IPS DF 6.9 (cell line): Measurements from ENCODE around the gene ZC2HC1C.

ENCODE experiments used
- DNase-seq: peaks from one replicate; pipeline ENCODE4 v3.0.0-alpha.2; 2013; ENCODE audit warnings: low read depth, low spot score
- H3K27ac ChIP-seq: one replicate; pipeline ENCODE4 v1.5.1; 2013; ENCODE audit warnings: low read length, control low read depth
- H3K27me3 ChIP-seq: 2 replicates; pipeline ENCODE4 v1.6.1; 2013; ENCODE audit warnings: mild to moderate bottlenecking, low read length; ENCODE audit not compliant: control insufficient read depth, insufficient read depth
- H3K36me3 ChIP-seq: 2 replicates; pipeline ENCODE4 v1.6.1; 2013; ENCODE audit warnings: low read length; ENCODE audit not compliant: control insufficient read depth, insufficient read depth
- H3K4me1 ChIP-seq: 2 replicates; pipeline ENCODE4 v1.6.1; 2013; ENCODE audit warnings: low read length; ENCODE audit not compliant: control insufficient read depth, insufficient read depth
- H3K4me3 ChIP-seq: 2 replicates; pipeline ENCODE4 v1.5.1; 2013; ENCODE audit warnings: mild to moderate bottlenecking, low read length
- H3K9me3 ChIP-seq: 2 replicates; pipeline ENCODE4 v1.6.1; 2013; ENCODE audit warnings: low read length, inconsistent platforms; ENCODE audit not compliant: control insufficient read depth, insufficient read depth
- WGBS: extraction: QIAGEN DNeasy Blood & Tissue Kit; methylation state at CpG from one replicate; pipeline ENCODE4 v1.1.7; 2013; ENCODE audit warnings: mixed read lengths, missing lambda C conversion rate; ENCODE audit not compliant: insufficient read length, insufficient coverage; 5-methylcytosine and 5-hydroxymethylcytosine counted together

The ZC2HC1C gene, protein sequence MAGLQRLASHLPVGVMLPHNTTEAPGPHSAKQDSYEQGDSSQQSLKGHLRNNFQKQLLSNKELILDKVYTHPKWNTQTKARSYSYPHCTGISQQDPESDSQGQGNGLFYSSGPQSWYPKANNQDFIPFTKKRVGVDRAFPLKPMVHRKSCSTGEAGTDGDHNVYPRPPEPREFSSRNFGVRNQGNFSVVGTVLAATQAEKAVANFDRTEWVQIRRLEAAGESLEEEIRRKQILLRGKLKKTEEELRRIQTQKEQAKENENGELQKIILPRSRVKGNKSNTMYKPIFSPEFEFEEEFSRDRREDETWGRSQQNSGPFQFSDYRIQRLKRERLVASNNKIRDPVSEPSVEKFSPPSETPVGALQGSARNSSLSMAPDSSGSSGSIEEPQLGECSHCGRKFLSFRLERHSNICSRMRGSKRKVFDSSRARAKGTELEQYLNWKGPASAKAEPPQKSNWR

GRCh38 chr14:75069121-75069810 lies at the start of gene ZC2HC1C:
TSS of gene ZC2HC1C (plus strand) at chr14:75069641. CDS start at chr14:75070574, 933 bp downstream.
- no CpG with 5 or more reads among the region's 58 CpGs for WGBS
- Histone ChIP-seq H3K27me3 (no peaks in the 10 kb centered on the region), H3K4me3 (peak within 1 kb of the TSS; percentile 59; the same call in 1 of the 2 replicates), H3K27ac (no peak within 1 kb of the TSS), H3K9me3 (no peaks in the 10 kb centered on the region), H3K4me1 (no peaks in the 10 kb centered on the region; the same call in 1 of the 2 replicates), H3K36me3 (no peaks in the 10 kb centered on the region)
- DNase-seq: peak; percentile 92

- Histone ChIP-seq H3K27ac (no peak overlapping the region), H3K27me3 (no peaks in the 10 kb centered on the region), H3K4me3 (no peak overlapping the region), H3K9me3 (no peaks in the 10 kb centered on the region), H3K4me1 (no peaks in the 10 kb centered on the region), H3K36me3 (no peaks in the 10 kb centered on the region)
- peak; percentile 5 for DNase-seq
- WGBS: no CpG with 5 or more reads among the region's 8 CpGs
Measured at GRCh38 chr14:75022655-75023054, 46.8 kb upstream of the ZC2HC1C start.

DNA sequence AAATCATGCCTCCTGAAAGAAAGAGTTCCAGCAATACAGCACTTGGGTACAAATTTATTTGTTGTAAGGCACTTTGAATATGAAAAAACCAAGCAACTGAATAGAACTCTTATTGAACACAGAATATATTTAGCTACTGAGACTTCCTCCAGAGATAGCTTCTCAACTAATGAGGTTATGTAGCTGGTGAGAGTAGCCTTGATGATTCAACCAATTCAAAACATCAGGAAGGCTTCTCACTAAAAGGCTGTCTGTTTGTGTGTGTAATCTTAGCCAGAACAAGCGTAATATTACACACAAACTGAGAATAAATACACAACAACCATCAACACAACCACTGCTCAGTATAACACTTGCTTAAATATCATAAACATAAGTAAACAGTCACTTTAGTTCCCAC lies 46.3 kb upstream of the ZC2HC1C start:
- no peaks in the 10 kb centered on the region for H3K27me3 ChIP-seq
- no peaks in the 10 kb centered on the region for H3K9me3 ChIP-seq
- no CpG with 5 or more reads among the region's 1 CpG for WGBS
- no peaks in the 10 kb centered on the region for H3K4me1 ChIP-seq
- H3K27ac ChIP-seq: no peak overlapping the region
- no peak for DNase-seq
- no peaks in the 10 kb centered on the region for H3K36me3 ChIP-seq
- no peak overlapping the region for H3K4me3 ChIP-seq

DNA sequence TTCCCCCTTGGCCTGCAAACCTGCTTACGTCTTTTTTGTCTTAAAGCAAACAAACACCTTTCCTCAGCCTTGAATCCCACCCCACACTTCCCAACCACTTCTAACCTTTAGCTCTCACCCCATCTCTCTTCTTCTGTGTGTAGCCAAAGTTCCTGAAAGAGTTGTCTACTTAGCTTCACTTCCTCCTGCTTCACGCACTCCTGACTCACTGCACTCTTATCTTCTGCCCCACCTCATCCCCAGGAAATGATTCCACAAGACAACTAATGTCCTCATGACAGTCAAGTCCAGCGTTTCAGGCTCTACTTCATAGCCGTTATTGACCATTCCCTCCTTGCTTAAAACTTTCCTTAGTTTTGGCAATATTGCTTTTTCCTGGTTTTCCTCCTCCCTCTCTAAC lies 44.4 kb upstream of the ZC2HC1C start:
- Histone ChIP-seq H3K9me3 (no peaks in the 10 kb centered on the region), H3K4me3 (no peak overlapping the region), H3K4me1 (no peaks in the 10 kb centered on the region), H3K27me3 (no peaks in the 10 kb centered on the region), H3K36me3 (no peaks in the 10 kb centered on the region), H3K27ac (no peak overlapping the region)
- DNase-seq: no peak
- no CpG with 5 or more reads among the region's 4 CpGs for WGBS

- H3K9me3 ChIP-seq: no peaks in the 10 kb centered on the region
- no peak overlapping the region for H3K27ac ChIP-seq
- H3K4me3 ChIP-seq: no peak overlapping the region
- DNase-seq: no peak
- H3K4me1 ChIP-seq: no peaks in the 10 kb centered on the region
- no peaks in the 10 kb centered on the region for H3K36me3 ChIP-seq
- WGBS: 100% methylated on average over 1 of the region's 2 CpGs
- H3K27me3 ChIP-seq: no peaks in the 10 kb centered on the region
Measured at GRCh38 chr14:75025876-75026275, 43.6 kb upstream of the ZC2HC1C start.

GRCh38 chr14:75030147-75030546 lies 39.3 kb upstream of the ZC2HC1C start:
- Histone ChIP-seq H3K36me3 (no peaks in the 10 kb centered on the region), H3K27ac (no peak overlapping the region), H3K4me3 (no peak overlapping the region), H3K4me1 (no peaks in the 10 kb centered on the region), H3K27me3 (no peaks in the 10 kb centered on the region), H3K9me3 (no peaks in the 10 kb centered on the region)
- no CpG with 5 or more reads among the region's 1 CpG for WGBS
- DNase-seq: no peak

- no peak for DNase-seq
- no peaks in the 10 kb centered on the region for H3K36me3 ChIP-seq
- no peaks in the 10 kb centered on the region for H3K9me3 ChIP-seq
- no CpG with 5 or more reads among the region's 2 CpGs for WGBS
- H3K4me1 ChIP-seq: no peaks in the 10 kb centered on the region
- no peak overlapping the region for H3K4me3 ChIP-seq
- no peak overlapping the region for H3K27ac ChIP-seq
- H3K27me3 ChIP-seq: no peaks in the 10 kb centered on the region
Measured at GRCh38 chr14:75032939-75033338, 36.5 kb upstream of the ZC2HC1C start.

DNA sequence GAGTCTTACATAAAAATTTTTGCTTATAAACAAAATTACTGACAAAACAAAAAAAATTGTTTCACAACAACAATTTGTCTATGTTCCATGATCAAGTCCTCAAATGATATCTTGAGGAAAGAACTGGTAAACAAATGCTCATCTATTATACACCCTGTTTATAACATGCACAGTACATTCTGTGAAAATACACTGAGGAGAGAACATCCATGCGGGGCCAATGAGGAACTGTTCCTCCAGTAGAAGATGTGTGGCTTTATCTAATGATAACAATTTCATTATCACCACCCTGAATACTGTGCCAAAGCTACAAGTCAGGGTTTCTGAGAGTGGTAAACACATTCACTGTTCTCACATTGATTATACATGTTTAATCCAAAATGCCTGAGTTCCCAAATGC lies 28.9 kb upstream of the ZC2HC1C start:
- 0 out of 2 replicates have a peak, but pooled peaks cover 5% of the 10 kb centered on the region for H3K36me3 ChIP-seq
- H3K9me3 ChIP-seq: no peaks in the 10 kb centered on the region
- H3K4me3 ChIP-seq: no peak overlapping the region
- no peak for DNase-seq
- WGBS: no CpG with 5 or more reads among the region's 1 CpG
- H3K27ac ChIP-seq: no peak overlapping the region
- no peaks in the 10 kb centered on the region for H3K4me1 ChIP-seq
- H3K27me3 ChIP-seq: no peaks in the 10 kb centered on the region

DNA sequence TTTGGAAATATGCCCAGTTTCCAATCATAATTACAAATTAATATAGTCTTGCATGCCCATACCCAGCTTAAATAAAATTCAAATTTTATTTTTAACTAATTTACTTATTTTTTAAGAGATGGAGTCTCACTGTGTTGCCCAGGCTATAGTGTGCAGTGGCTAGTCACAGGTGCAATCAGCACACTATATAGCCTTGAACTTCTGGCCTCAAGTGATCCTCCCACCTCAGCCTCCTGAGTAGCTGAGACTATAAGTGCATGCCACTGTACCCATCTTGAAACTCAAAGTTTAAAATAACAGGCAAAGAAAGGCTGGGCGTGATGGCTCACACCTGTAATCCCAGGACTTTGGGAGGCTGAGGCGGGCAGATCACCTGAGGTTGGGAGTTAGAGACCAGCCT lies 28.5 kb upstream of the ZC2HC1C start:
- no CpG with 5 or more reads among the region's 2 CpGs for WGBS
- H3K4me1 ChIP-seq: no peaks in the 10 kb centered on the region
- H3K27me3 ChIP-seq: no peaks in the 10 kb centered on the region
- no peak overlapping the region for H3K4me3 ChIP-seq
- DNase-seq: no peak
- H3K36me3 ChIP-seq: 0 out of 2 replicates have a peak, but pooled peaks cover 5% of the 10 kb centered on the region
- no peaks in the 10 kb centered on the region for H3K9me3 ChIP-seq
- no peak overlapping the region for H3K27ac ChIP-seq

DNA sequence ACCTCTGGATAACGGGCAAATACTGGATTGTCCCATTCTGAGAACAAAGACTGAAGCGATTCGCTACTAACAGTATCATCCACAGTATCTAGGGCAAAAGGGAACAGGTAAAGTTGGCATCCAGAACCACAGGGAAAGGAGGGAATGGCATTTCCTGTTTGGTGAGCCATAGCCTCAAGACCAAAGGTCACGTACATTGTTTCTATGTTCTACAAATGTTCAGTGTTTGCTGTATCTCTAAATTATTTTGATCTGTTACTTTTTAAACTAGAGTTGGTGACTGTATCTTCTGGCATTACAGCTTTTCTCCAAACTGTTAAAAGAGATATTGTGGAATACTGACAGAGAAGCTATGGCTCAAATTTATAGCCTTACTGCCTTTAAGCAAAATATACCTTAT lies 27.8 kb upstream of the ZC2HC1C start:
- Histone ChIP-seq H3K9me3 (no peaks in the 10 kb centered on the region), H3K4me1 (no peaks in the 10 kb centered on the region), H3K36me3 (0 out of 2 replicates have a peak, but pooled peaks cover 5% of the 10 kb centered on the region), H3K27me3 (no peaks in the 10 kb centered on the region), H3K27ac (no peak overlapping the region), H3K4me3 (no peak overlapping the region)
- DNase-seq: no peak
- no CpG with 5 or more reads among the region's 4 CpGs for WGBS
